SIG-M5 treated with dmso at 0.1 percent for 504 hours (cell line): Measurements from ENCODE around the gene GRK4.

ENCODE experiments used
- DNase-seq: peaks from one replicate; lab custom pipeline; 2025; ENCODE audit not compliant: unreplicated experiment; lab: John Stamatoyannopoulos, UW

Gene GRK4

DNA sequence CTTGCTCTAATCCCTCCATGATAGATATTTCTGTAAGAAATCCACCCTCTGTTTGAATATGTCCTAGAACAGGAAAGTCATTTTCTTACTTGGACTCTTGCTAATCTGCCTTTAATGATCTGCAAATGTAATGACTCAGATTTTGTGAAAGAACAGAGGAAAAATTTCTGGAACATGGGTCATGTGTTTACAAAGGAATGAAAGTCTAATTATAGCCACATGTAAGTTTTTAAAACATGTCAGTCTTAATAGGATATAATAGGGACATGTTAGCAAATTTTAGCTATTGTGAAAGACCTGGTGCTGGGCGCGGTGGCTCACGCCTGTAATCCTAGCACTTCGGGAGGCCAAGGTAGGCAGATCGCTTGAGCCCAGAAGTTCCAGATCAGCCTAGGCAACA, 47.6 kb downstream of the GRK4 start:
- DNase-seq = no peak

DNA sequence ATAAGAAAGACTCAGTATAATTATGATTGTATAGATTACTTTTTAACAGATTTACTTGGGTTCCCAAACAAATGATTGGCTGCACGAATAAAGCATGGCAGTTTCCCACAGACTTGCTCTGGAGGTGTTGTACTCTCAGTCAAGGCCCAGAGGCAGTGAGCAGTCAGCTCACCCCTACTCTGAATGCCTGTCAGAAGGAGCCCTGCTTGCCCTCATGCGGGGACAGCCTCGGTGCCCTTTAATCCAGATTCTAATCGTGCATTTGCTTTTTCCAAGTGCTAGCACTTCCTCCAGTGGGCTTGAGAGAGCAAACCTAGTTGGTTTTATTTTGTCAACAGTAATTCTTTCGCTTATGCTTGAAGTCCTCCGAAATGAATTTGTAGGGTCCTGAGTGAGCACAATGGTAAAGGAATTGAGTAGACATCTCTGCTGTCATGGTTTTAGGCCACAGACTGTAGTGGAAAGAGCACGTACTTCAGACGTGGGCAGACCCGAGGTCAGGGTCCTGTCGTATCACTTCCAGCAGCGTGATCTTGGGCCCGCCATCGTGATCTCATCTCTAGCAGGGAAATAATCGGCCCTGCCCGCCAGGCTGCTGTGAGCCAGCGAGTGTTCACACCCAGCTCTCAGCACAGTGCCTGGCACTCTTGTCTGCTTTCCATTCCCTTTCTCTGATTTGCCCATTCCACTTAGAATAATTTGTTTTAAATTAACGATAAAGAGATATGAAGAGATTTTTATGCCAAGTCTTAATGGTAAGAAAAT, 48.3 kb downstream of the GRK4 start:
- DNase-seq = no peak

- no peak for DNase-seq
Measured at GRCh38 chr4:3013323-3013722, 50.0 kb downstream of the GRK4 start.

DNA sequence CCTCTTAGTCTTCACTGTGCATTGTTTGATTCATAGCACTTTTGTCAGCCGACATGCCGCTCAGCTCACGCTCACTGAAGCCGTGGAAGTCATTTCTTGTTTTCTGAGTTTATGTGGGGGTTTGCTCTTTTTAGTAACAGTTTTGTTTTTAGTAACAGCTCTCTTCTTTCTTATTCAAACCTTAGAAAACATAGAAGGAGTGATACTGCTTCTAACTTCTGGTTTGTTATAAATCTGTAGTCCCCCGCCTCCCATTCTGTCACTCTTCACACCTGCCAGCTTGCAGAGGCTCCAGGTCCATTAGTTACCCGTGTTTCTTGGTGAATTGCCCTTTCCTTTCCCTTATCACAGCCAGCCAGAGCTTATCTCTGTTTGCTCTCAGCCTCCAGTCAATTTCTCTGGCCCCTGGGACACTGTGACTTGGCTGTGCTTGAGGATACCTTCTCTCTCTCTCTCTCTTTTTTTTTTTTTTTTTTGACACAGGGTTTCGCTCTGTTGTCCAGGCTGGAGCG, 50.5 kb downstream of the GRK4 start:
- DNase-seq = no peak

DNA sequence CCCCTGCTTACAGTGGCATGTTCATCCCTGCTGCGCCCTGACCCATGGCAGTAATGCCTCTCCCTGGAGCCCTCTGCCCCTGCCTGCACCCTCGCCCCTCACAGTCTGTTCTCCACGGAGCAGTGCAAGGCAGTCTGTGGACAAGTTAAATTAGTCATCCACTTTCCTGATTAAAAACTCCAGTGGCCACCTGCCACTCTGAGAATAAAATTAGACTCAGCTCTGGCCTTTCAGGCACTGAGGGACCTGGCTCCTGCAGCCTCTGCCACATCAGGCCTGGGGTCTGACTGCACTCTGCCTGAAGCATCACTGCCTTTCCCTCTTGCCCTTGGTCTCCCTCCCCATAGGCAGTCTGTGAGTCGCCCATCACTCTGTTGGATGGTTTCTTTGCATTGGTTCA, 53.6 kb downstream of the GRK4 start:
- no peak for DNase-seq

- no peak for DNase-seq
Measured at GRCh38 chr4:3017504-3017903, 54.1 kb downstream of the GRK4 start.

GRCh38 chr4:3019145-3019846, 55.9 kb downstream of the GRK4 start:
- no peak for DNase-seq

DNA sequence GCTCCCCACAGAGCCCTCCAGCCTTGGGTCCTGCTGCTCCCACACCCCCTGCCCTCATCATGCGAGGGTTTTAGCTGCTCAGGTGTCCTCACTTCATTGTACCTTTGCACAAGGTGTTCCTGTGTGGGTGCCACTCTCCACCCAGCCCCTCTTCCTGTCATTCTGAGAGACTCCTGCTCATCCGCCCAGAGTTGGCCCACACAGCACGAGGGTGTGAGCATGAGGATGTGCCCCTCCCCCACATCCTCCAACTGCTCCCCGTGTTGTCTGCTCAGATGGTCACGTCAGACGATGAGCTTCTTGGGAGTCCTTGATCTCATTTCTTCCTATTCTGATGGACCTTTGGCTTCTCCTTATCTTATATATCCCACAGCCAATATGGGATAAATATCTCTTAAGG, 57.8 kb downstream of the GRK4 start:
- DNase-seq = no peak

DNA sequence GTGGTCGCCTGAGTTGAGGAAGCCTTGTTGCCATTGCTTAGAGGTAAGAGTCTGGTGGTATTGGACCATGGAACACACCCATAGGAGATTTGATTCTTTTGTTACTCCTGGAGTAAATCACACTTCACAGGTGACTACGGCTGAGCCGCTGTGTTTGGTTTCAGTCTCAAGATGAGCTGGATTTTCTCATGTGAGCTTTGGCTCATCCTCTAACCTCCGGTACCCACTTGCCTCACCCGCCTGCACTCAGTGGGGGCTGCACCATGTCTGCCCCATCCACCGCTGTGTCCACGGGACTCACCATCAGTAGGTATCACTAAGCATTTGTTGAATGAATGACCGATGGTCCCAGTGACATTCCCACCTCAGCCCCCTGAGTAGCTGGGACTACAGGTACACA, 58.3 kb downstream of the GRK4 start:
- no peak for DNase-seq

- no peak for DNase-seq
Measured at GRCh38 chr4:3022112-3022511, 58.7 kb downstream of the GRK4 start.

DNA sequence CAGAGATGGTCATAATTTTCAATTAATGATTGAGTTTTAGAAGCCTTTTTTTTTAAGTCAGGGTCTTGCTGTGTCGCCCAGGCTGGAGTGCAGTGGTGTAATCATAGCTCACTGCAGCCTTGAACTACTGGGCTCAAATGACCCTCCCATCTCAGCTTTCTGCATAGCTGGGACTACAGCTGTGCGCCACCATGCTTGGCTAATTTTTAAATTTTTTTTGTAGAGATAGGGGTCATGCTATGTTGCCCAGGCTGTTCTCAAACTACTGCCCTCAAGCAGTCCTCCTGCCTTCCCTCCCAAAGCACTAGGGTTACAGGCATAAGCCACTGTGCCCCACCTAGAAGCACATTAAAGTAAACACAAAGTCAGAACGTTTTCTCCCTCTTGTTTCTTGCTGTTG, 59.3 kb downstream of the GRK4 start:
- DNase-seq = no peak

DNA sequence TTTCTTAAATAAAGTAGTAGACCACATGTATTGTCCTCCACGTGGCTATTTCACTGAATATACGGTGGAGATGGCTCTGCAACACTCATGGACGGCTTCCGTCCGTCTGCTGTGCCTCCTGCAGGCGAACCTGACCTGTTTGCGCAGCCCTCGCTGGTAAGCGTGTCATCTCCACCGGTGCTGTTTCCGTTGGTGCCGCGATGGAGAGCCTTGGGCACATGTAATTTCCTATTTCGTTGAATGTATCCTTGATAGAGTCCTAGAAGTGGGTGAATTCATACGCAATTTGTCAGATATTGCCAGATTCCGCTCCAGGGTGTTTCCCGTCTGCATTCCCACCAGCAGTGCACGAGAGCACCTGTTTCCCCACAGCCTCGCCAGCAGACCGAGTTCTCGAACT, 62.5 kb downstream of the GRK4 start:
- no peak for DNase-seq

GRCh38 chr4:3026540-3026939, 63.2 kb downstream of the GRK4 start:
- DNase-seq = no peak

- no peak for DNase-seq
Measured at GRCh38 chr4:3029464-3029863, 66.1 kb downstream of the GRK4 start.

DNA sequence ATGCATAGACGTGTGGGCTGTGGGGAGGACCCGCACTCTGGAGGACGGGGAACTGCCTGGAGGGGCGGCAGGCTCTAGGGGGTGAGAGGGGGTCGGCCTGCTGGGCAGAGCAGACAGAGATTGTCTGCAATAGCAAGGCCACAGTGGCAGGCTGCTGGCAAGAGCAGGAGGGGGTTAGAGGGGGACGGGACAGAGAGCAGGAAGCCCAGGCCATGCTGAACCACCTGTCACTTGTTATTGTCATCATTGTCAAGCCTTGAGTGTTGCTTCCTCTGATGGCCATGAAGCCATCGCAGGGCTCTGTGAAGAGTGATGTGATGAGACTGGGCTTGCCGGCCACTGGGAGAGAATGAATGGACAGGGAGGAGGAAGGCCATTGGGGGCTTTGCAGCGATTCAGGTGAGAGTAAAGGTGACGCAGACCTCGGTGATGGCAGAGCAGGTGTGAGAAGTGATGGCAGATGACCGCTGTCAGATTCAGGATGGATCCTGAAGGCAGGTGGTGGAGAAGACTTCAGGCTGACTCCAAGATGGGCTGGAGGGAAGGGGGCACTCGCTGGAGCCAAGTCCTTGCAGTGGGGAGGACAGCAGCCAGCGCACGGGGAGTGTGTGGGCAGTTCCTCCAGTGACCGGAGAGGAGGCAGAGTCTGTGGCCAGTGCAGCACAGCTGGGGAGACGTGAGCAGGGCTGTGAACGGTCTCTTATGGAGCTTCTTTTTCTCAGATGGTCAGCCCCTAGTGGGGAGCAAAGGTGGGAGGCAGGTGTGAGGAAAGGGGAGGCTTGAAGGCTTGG, 67.4 kb downstream of the GRK4 start:
- no peak for DNase-seq

DNA sequence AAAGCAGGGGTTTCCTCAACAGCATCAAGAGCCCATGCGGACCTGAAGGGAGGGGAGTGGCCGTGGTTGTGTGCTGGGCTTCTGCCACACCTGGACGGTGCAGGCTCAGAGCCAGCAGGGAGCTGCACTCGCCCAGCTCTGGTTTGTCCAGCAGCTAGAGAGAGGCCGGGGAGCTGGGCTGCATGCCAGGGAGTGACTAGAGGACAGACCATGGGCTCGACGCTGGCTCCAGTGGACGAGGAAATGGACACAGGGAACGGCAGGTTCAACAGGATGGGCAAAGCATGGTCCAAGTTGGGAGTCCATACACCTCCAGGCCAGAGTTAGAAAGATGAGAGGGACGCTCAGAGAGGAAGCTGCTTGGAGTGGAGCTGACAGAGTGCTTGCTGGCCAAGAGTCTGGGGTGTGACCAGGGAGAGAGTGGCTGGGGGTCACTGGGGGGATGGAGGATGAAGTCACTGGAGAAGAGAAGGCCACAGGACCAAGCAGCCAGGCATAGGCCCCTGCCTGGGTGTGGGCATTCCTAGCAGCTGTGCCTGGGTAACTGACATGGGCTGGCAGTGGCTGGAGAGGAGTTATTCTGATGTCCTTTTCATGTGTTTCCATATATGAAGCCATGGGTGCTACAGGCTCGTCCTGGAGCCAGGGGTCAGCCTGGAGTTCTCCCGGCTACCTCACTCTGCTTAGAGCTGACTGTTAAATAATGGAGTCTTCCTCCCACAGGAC, 68.1 kb downstream of the GRK4 start:
- DNase-seq = no peak

DNA sequence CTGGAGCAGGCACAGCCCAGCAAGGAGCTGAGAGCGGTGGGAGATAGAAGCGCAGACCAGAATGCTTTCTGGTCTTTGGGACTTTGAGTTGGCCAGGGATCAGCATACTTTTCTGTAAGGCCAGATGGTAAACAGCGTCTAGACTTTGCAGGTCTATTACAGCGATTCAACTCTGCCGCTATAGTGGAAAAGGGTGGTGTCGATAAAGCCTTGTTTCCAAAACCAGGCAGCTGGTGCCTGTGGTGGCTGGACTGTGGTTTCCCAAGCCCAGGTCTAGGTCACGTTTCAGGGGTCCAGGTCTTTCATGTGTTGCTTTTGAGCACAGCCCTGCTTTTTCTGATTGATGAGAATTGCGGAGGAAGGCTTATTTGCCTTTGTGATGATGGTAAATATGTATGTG, 70.9 kb downstream of the GRK4 start:
- no peak for DNase-seq

DNA sequence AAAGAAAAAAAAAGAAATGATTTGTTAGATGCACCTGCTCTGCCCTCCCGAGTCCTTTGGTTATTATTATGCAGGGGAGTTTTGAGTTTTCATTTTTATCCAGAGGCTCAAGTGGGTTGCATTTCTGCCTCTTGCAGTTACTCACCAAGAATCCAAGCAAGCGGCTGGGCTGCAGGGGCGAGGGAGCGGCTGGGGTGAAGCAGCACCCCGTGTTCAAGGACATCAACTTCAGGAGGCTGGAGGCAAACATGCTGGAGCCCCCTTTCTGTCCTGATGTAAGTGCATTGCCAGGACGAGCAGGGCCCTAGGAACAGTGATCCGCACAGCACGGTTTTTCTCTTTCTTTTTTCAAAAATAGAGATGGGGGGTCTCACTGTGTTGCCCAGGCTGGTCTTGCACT, 71.9 kb downstream of the GRK4 start:
- DNase-seq = no peak

GRCh38 chr4:3035674-3036073, 72.3 kb downstream of the GRK4 start:
- no peak for DNase-seq

GRCh38 chr4:3036131-3036952, 73.0 kb downstream of the GRK4 start:
- no peak for DNase-seq
